ENCODE results near the gene CREB3. TPM values are rescaled to one million over a fixed set of nuclear protein-coding genes. Genes with fewer than 3 reads are reported as not detected.
A peak's percentile ranks its signal among the peaks of the same experiment; 100 is the strongest.

CREB3 gene
- total and polyA plus RNA-seq, 9 of the 15 experiments (the other 6 are each of a cell fraction or from before 2014, with no cell fraction given) = 5.7 to 18.3 (median 14.9) TPM

GRCh38 chr9:35757226-35757891, 24.9 kb downstream of the CREB3 start (continued):
- TF ChIP-seq CEBPZ (IDR thresholded peaks at IDR 0.05; ENCODE audit: borderline replicate concordance, low read depth, low read length) (no peak), BRF2 (IDR thresholded peaks at IDR 0.05; ENCODE audit: borderline replicate concordance, insufficient read depth, insufficient read length) (no peak), ATF2 (CRISPR knock-in tag; IDR thresholded peaks at IDR 0.05) (no peak), ILK (tag; IDR thresholded peaks at IDR 0.05; ENCODE audit: borderline replicate concordance, low read depth) (no peak), ZBTB26 (CRISPR knock-in tag; IDR thresholded peaks at IDR 0.05) (0 out of 2 replicates have a peak, but pooled peaks have one; percentile 29), ARHGAP35 (IDR thresholded peaks at IDR 0.05; ENCODE audit: partially characterized antibody) (no peak), GABPA (tag; conservative IDR thresholded peaks at IDR 0.05; ENCODE audit: low read depth) (0 out of 2 replicates have a peak, but pooled peaks have one; percentile 36), MLLT1 (IDR thresholded peaks at IDR 0.05) (peak in 1 of 2 experiments; percentile 32; a peak in 1 of 4 replicates), MTF1 (CRISPR knock-in tag; IDR thresholded peaks at IDR 0.05; ENCODE audit: borderline replicate concordance) (no peak), POLR2G (IDR thresholded peaks at IDR 0.05; ENCODE audit: low read depth, low read length) (peak; percentile 74), CREM (IDR thresholded peaks at IDR 0.05; ENCODE audit: low read depth) (0 out of 2 replicates have a peak, but pooled peaks have one; percentile 13), KDM5B (IDR thresholded peaks at IDR 0.05; ENCODE audit: insufficient replicate concordance, low read depth, low read length) (peak; percentile 35), POLR2A (conservative IDR thresholded peaks at IDR 0.05) (peak; percentile 70), ETV1 (tag; conservative IDR thresholded peaks at IDR 0.05; ENCODE audit: low read depth) (peak; percentile 28; the same call in 1 of the 2 replicates), ZNF639 (CRISPR knock-in tag; conservative IDR thresholded peaks at IDR 0.05 in 1 of 2, IDR thresholded peaks at IDR 0.05 in 1 of 2) (no peak)
